Liver (tissue), 9 donors: Measurements from ENCODE around the gene DISP3. TPM values are rescaled to one million over a fixed set of nuclear protein-coding genes. Genes with fewer than 3 reads are reported as not detected.

Source experiments
- DNase-seq: peaks from one replicate; pipeline ENCODE4 v3.0.0-alpha.2; 2017; ENCODE audit warnings: low spot score
- H3K27ac ChIP-seq, 2 donors: one replicate each; pipeline ENCODE4 v1.7.0; 2013; ENCODE audit warnings: inconsistent platforms in 2 of 2, low read length in 2 of 2, control low read depth in 1 of 2, low read depth in 1 of 2, mild to moderate bottlenecking in 1 of 2
- H3K27me3 ChIP-seq, 4 donors: one replicate each; pipeline versions ENCODE4 v1.6.1 to v1.7.0; 2013; ENCODE audit warnings: low read length in 3 of 4, inconsistent platforms in 1 of 4, mild to moderate bottlenecking in 1 of 4, moderate library complexity in 1 of 4; ENCODE audit not compliant: control insufficient read depth in 4 of 4, insufficient read depth in 4 of 4
- H3K36me3 ChIP-seq, 4 donors: one replicate each; pipeline versions ENCODE4 v1.6.1 to v1.7.0; 2013; ENCODE audit warnings: low read length in 3 of 4, mild to moderate bottlenecking in 3 of 4, low read depth in 1 of 4, moderate library complexity in 1 of 4; ENCODE audit not compliant: control insufficient read depth in 4 of 4, insufficient read depth in 3 of 4
- H3K4me1 ChIP-seq, 4 donors: one replicate each; pipeline versions ENCODE4 v1.6.1 to v1.7.0; 2013; ENCODE audit warnings: low read length in 3 of 4, mild to moderate bottlenecking in 3 of 4, moderate library complexity in 1 of 4; ENCODE audit not compliant: control insufficient read depth in 4 of 4, insufficient read depth in 4 of 4
- H3K4me3 ChIP-seq, 3 donors: one replicate each; pipeline versions ENCODE4 v1.6.1 to v1.7.0; 2013; ENCODE audit warnings: low read length in 3 of 3, control low read depth in 1 of 3, low read depth in 1 of 3, mild to moderate bottlenecking in 1 of 3
- H3K9ac ChIP-seq, 2 donors: one replicate each; pipeline ENCODE4 v1.7.0; 2013; ENCODE audit warnings: low read length in 2 of 2, mild to moderate bottlenecking in 2 of 2, moderate library complexity in 2 of 2, control low read depth in 1 of 2, low read depth in 1 of 2
- H3K9me3 ChIP-seq, 4 donors: one replicate each; pipeline versions ENCODE4 v1.6.1 to v1.7.0; 2013; ENCODE audit warnings: low read length in 3 of 4; ENCODE audit not compliant: control insufficient read depth in 4 of 4
- EGR1 ChIP-seq, 2 donors: IDR thresholded peaks; 2 replicates each; pipeline ENCODE4 v1.6.1; 2016 to 2018; ENCODE audit warnings: antibody characterized with exemption in 2 of 2, low read depth in 2 of 2
- FOXA1 ChIP-seq: IDR thresholded peaks from 2 replicates; pipeline ENCODE4 v1.6.1; 2016; ENCODE audit warnings: antibody characterized with exemption
- FOXA2 ChIP-seq: IDR thresholded peaks from 2 replicates; pipeline ENCODE4 v1.6.1; 2016; ENCODE audit warnings: antibody characterized with exemption
- GABPA ChIP-seq, 2 donors: IDR thresholded peaks in 1 of 2; conservative IDR thresholded peaks in 1 of 2; 2 replicates each; pipeline ENCODE4 v1.6.1; 2016; ENCODE audit warnings: antibody characterized with exemption in 2 of 2, mild to moderate bottlenecking in 1 of 2, moderate library complexity in 1 of 2
- HNF4A ChIP-seq, 2 donors: conservative IDR thresholded peaks; 2 replicates each; pipeline ENCODE4 v1.6.1; 2016; ENCODE audit warnings: antibody characterized with exemption in 2 of 2, mild to moderate bottlenecking in 2 of 2
- HNF4G ChIP-seq: IDR thresholded peaks from 2 replicates; pipeline ENCODE4 v1.6.1; 2016; ENCODE audit warnings: antibody characterized with exemption
- JUND ChIP-seq, 2 donors: IDR thresholded peaks; 2 replicates each; pipeline ENCODE4 v1.6.1; 2016; ENCODE audit warnings: antibody characterized with exemption in 2 of 2
- NR2F2 ChIP-seq: IDR thresholded peaks from 2 replicates; pipeline ENCODE4 v1.6.1; 2016; ENCODE audit warnings: antibody characterized with exemption
- RAD21 ChIP-seq, 2 donors: IDR thresholded peaks; 2 replicates each; pipeline ENCODE4 v1.6.1; 2016; ENCODE audit warnings: antibody characterized with exemption in 2 of 2, mild to moderate bottlenecking in 2 of 2
- RXRA ChIP-seq, 2 donors: IDR thresholded peaks; 2 replicates each; pipeline ENCODE4 v1.6.1; 2017 to 2018; ENCODE audit warnings: antibody characterized with exemption in 2 of 2, mild to moderate bottlenecking in 1 of 2
- SP1 ChIP-seq: IDR thresholded peaks from 2 replicates; pipeline ENCODE4 v1.6.1; 2018; ENCODE audit warnings: antibody characterized with exemption, mild to moderate bottlenecking
- TAF1 ChIP-seq: conservative IDR thresholded peaks from 2 replicates; pipeline ENCODE4 v1.6.1; 2016; ENCODE audit warnings: antibody characterized with exemption, mild to moderate bottlenecking
- YY1 ChIP-seq: IDR thresholded peaks from 2 replicates; pipeline ENCODE4 v1.6.1; 2016; ENCODE audit warnings: antibody characterized with exemption, mild to moderate bottlenecking
- WGBS: extraction: QIAGEN DNeasy Blood & Tissue Kit; methylation state at CpG from one replicate; pipeline ENCODE4 v1.1.7; 2013; 5-methylcytosine and 5-hydroxymethylcytosine counted together
- polyA plus RNA-seq, 2 donors: library from polyadenylated mRNA; stranded (reverse) in 1 of 2; unstranded in 1 of 2; fragments of 200-250 nt in 1 of 2; fragments of >200 nt in 1 of 2; fragmentation: Nextera tagmentation in 1 of 2; extraction: Ambion mirVana in 1 of 2; gene quantifications; one replicate each; pipeline versions ENCODE4 v1.2.1 to v1.2.3, GENCODE V29; 2013 to 2015
- total RNA-seq, 2 donors: library from RNA; depleted of rRNA; stranded (reverse); fragments of >200 nt; gene quantifications; one replicate each; pipeline ENCODE4 v1.2.3, GENCODE V29; 2014
- TF ChIP-seq, protein P1 (sequence below): IDR thresholded peaks from 2 replicates; pipeline ENCODE4 v1.6.1; 2016; ENCODE audit warnings: antibody characterized with exemption
- TF ChIP-seq, protein P2 (sequence below): IDR thresholded peaks from 2 replicates; pipeline ENCODE4 v1.6.1; 2016; ENCODE audit warnings: antibody characterized with exemption, mild to moderate bottlenecking
- TF ChIP-seq, protein P3 (sequence below): IDR thresholded peaks from 2 replicates; pipeline ENCODE4 v1.6.1; 2016; ENCODE audit warnings: antibody characterized with exemption
- donor health status: healthy.
- donor health status: healthy.
- donor health status: healthy.
- donor health status: healthy.
- donor health status: healthy.

DISP3 gene
- total and polyA plus RNA-seq, 4 donors = 0.02 to 0.08 TPM; not detected in 2

DNA sequence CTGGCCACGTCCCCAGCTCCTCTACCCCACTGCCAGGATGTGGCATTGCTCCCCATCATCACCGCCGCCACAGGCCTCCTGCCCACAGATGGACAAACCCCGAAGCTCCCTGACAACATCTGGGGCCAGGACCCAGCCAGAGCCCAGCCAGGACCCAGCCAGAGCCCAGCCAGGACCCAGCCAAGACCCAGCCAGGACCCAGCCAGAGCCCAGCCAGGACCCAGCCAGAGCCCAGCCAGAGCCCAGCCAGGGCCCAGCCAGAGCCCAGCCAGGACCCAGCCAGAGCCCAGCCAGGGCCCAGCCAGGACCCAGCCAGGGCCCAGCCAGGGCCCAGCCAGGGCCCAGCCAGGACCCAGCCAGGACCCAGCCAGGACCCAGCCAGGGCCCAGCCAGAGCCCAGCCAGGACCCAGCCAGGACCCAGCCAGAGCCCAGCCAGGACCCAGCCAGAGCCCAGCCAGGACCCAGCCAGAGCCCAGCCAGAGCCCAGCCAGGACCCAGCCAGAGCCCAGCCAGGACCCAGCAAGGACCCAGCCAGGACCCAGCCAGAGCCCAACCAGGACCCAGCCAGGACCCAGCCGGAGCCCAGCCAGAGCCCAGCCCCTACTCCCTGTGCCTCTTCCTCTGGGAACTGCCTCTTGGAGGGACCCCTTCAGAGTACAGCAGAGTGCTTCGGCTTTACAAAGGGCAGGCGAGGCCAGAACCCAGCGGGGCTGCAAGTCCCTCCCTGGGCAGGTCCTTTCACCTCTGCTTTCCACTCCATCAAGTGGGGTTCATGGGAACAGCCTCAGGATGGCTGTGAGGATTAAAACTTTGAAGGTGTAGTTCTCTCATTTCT, 43.7 kb downstream of the DISP3 start:
- Histone ChIP-seq H3K9me3 (no peaks in the 10 kb centered on the region), H3K36me3 (no peaks in the 10 kb centered on the region), H3K27me3 (no peaks in the 10 kb centered on the region), H3K4me1 (no peaks in the 10 kb centered on the region), H3K4me3 (no peak overlapping the region), H3K9ac (no peak overlapping the region), H3K27ac (no peak overlapping the region)
- DNase-seq = no peak
- TF ChIP-seq RAD21 (IDR thresholded peaks at IDR 0.05) = no peak
- TF ChIP-seq HNF4A (conservative IDR thresholded peaks at IDR 0.05) = no peak
- TF ChIP-seq, protein P1, sequence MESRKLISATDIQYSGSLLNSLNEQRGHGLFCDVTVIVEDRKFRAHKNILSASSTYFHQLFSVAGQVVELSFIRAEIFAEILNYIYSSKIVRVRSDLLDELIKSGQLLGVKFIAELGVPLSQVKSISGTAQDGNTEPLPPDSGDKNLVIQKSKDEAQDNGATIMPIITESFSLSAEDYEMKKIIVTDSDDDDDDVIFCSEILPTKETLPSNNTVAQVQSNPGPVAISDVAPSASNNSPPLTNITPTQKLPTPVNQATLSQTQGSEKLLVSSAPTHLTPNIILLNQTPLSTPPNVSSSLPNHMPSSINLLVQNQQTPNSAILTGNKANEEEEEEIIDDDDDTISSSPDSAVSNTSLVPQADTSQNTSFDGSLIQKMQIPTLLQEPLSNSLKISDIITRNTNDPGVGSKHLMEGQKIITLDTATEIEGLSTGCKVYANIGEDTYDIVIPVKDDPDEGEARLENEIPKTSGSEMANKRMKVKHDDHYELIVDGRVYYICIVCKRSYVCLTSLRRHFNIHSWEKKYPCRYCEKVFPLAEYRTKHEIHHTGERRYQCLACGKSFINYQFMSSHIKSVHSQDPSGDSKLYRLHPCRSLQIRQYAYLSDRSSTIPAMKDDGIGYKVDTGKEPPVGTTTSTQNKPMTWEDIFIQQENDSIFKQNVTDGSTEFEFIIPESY = no peak
- no peak for TF ChIP-seq TAF1
- no peak for TF ChIP-seq JUND (IDR thresholded peaks at IDR 0.05)
- no peak for TF ChIP-seq FOXA2
- TF ChIP-seq FOXA1 = no peak
- TF ChIP-seq HNF4G = no peak
- TF ChIP-seq SP1 = no peak
- TF ChIP-seq, protein P2, sequence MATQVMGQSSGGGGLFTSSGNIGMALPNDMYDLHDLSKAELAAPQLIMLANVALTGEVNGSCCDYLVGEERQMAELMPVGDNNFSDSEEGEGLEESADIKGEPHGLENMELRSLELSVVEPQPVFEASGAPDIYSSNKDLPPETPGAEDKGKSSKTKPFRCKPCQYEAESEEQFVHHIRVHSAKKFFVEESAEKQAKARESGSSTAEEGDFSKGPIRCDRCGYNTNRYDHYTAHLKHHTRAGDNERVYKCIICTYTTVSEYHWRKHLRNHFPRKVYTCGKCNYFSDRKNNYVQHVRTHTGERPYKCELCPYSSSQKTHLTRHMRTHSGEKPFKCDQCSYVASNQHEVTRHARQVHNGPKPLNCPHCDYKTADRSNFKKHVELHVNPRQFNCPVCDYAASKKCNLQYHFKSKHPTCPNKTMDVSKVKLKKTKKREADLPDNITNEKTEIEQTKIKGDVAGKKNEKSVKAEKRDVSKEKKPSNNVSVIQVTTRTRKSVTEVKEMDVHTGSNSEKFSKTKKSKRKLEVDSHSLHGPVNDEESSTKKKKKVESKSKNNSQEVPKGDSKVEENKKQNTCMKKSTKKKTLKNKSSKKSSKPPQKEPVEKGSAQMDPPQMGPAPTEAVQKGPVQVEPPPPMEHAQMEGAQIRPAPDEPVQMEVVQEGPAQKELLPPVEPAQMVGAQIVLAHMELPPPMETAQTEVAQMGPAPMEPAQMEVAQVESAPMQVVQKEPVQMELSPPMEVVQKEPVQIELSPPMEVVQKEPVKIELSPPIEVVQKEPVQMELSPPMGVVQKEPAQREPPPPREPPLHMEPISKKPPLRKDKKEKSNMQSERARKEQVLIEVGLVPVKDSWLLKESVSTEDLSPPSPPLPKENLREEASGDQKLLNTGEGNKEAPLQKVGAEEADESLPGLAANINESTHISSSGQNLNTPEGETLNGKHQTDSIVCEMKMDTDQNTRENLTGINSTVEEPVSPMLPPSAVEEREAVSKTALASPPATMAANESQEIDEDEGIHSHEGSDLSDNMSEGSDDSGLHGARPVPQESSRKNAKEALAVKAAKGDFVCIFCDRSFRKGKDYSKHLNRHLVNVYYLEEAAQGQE = no peak
- TF ChIP-seq NR2F2 = no peak
- no peak for TF ChIP-seq EGR1 (IDR thresholded peaks at IDR 0.05; ENCODE audit: low read depth in 2 of 2)
- TF ChIP-seq, protein P3, sequence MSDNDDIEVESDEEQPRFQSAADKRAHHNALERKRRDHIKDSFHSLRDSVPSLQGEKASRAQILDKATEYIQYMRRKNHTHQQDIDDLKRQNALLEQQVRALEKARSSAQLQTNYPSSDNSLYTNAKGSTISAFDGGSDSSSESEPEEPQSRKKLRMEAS = no peak
- no peak for TF ChIP-seq GABPA (IDR thresholded peaks at IDR 0.05 in 1 of 2, conservative IDR thresholded peaks at IDR 0.05 in 1 of 2)
- WGBS = 83% methylated on average over 8 of the region's 8 CpGs

DNA sequence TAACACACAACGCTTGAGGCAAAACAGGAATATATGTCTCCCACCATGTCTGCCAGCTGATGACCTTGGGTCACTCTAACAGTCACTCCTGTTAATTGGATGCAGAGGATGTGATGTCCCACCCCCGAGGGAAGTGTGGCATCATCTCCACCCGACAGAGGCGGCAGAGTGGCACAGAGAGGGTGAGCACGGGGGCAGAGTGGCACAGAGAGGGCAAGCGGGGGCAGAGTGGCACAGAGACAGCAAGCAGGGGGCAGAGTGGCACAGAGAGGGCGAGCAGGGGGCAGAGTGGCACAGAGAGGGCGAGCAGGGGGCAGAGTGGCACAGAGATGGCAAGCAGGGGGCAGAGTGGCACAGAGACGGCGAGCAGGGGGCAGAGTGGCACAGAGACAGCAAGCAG, 44.3 kb downstream of the DISP3 start:
- no peak for DNase-seq
- TF ChIP-seq, protein P2 = no peak
- TF ChIP-seq FOXA2 (no peak), JUND (IDR thresholded peaks at IDR 0.05) (no peak), RAD21 (IDR thresholded peaks at IDR 0.05) (no peak), EGR1 (IDR thresholded peaks at IDR 0.05; ENCODE audit: low read depth in 2 of 2) (no peak), TAF1 (no peak), SP1 (no peak), FOXA1 (no peak), RXRA (IDR thresholded peaks at IDR 0.05) (no peak), HNF4A (conservative IDR thresholded peaks at IDR 0.05) (no peak), YY1 (no peak), NR2F2 (no peak)
- TF ChIP-seq, protein P3 = no peak
- TF ChIP-seq, protein P1 = no peak

More for the DNA sequence above, 44.3 kb downstream of the DISP3 start:
- Histone ChIP-seq H3K9ac (no peak overlapping the region), H3K27ac (no peak overlapping the region), H3K27me3 (no peaks in the 10 kb centered on the region), H3K9me3 (no peaks in the 10 kb centered on the region), H3K4me3 (no peak overlapping the region), H3K4me1 (no peaks in the 10 kb centered on the region), H3K36me3 (no peaks in the 10 kb centered on the region)
- WGBS = 75% methylated on average over 10 of the region's 10 CpGs
